ENCODE data around the gene BCL7A. TPM values are rescaled to one million over a fixed set of nuclear protein-coding genes. Genes with fewer than 3 reads are reported as not detected.

The BCL7A gene
- total RNA-seq, 1 experiment from 2014 or later = 18.2 TPM

GRCh38 chr12:122081697-122082221 lies 60.1 kb downstream of the BCL7A start:
- no peak overlapping the region for H2BK20ac ChIP-seq (ENCODE audit: low read depth, low read length, poor library complexity, severe bottlenecking)
- no peaks in the 10 kb centered on the region for H3K79me1 ChIP-seq (ENCODE audit: insufficient read depth, low read depth, low read length, poor library complexity, severe bottlenecking)
- H3K4ac ChIP-seq (ENCODE audit: low read depth, low read length) = no peak overlapping the region
- no peak overlapping the region for H2AK5ac ChIP-seq (ENCODE audit: insufficient read length, low read length)
- no peak overlapping the region for H4K91ac ChIP-seq (ENCODE audit: insufficient read length, low read depth, low read length)
- H2BK5ac ChIP-seq (ENCODE audit: insufficient read length, low read length) = no peak overlapping the region
- no peak overlapping the region for H3K23ac ChIP-seq (ENCODE audit: insufficient read length, low read depth, low read length)
- no peak overlapping the region for H2AFZ ChIP-seq (ENCODE audit: low read length)
- H2BK12ac ChIP-seq (ENCODE audit: insufficient read length, low read depth, low read length) = no peak overlapping the region
- no peaks in the 10 kb centered on the region for H3K9me3 ChIP-seq (ENCODE audit: control insufficient read depth, low read depth, low read length)
- H3K56ac ChIP-seq (ENCODE audit: insufficient read length, low read depth, low read length) = no peak overlapping the region
- no peak overlapping the region for H4K8ac ChIP-seq (replicated peaks; ENCODE audit: insufficient read length, low read depth, low read length)
- H3K4me3 Mint-ChIP-seq = peak overlapping the region in 1 of 2 experiments; percentile 27; a peak in 2 of 5 replicates
- H3K18ac ChIP-seq (ENCODE audit: insufficient read length, low read depth, low read length) = no peak overlapping the region
- peaks cover 27% of the 10 kb centered on the region for H3K27me3 Mint-ChIP-seq (ENCODE audit: low read depth)
- WGBS (ENCODE audit: extremely low coverage, insufficient read length, low lambda C conversion rate) = no CpG with 5 or more reads among the region's 7 CpGs
- DNase-seq = no peak
- H3K4me2 ChIP-seq (ENCODE audit: insufficient read depth, insufficient read length, low read length) = no peak overlapping the region
- H2BK15ac ChIP-seq (ENCODE audit: low read depth, low read length) = no peak overlapping the region
- peaks cover 6 to 16% (median 12%) of the 10 kb centered on the region in 3 experiments; a peak in 6 of 7 replicates for H3K36me3 Mint-ChIP-seq (ENCODE audit: insufficient read depth in 1 of 3, low read depth in 3 of 3)
- no peak overlapping the region for H4K5ac ChIP-seq (ENCODE audit: insufficient read length, low read depth, low read length)
- H3K27me3 ChIP-seq (ENCODE audit: insufficient read depth, low read length) = no peaks in the 10 kb centered on the region; the same call in 1 of the 2 replicates
- H3K27ac ChIP-seq (ENCODE audit: insufficient read length, low read depth, low read length) = no peak overlapping the region
- H3K9ac ChIP-seq (ENCODE audit: extremely low read depth, insufficient read length, low read length) = no peak overlapping the region
- no peak overlapping the region for H3T11ph ChIP-seq (ENCODE audit: low read length)
- H4K20me1 ChIP-seq (ENCODE audit: control insufficient read depth, insufficient read depth, insufficient read length) = no peaks in the 10 kb centered on the region
- TF ChIP-seq, protein P1, sequence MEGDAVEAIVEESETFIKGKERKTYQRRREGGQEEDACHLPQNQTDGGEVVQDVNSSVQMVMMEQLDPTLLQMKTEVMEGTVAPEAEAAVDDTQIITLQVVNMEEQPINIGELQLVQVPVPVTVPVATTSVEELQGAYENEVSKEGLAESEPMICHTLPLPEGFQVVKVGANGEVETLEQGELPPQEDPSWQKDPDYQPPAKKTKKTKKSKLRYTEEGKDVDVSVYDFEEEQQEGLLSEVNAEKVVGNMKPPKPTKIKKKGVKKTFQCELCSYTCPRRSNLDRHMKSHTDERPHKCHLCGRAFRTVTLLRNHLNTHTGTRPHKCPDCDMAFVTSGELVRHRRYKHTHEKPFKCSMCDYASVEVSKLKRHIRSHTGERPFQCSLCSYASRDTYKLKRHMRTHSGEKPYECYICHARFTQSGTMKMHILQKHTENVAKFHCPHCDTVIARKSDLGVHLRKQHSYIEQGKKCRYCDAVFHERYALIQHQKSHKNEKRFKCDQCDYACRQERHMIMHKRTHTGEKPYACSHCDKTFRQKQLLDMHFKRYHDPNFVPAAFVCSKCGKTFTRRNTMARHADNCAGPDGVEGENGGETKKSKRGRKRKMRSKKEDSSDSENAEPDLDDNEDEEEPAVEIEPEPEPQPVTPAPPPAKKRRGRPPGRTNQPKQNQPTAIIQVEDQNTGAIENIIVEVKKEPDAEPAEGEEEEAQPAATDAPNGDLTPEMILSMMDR (conservative IDR thresholded peaks at IDR 0.05) = no peak
- H3K4me1 ChIP-seq (ENCODE audit: insufficient read depth, low read length) = no peaks in the 10 kb centered on the region
- H3K14ac ChIP-seq (ENCODE audit: insufficient read depth, low read length) = no peak overlapping the region
- no peak overlapping the region for H2BK120ac ChIP-seq (ENCODE audit: low read depth, low read length, poor library complexity, severe bottlenecking)
- peaks cover 5% of the 10 kb centered on the region; the same call in 1 of the 2 replicates for H3K79me2 ChIP-seq (ENCODE audit: insufficient read depth, low read length)
- peaks cover 17% of the 10 kb centered on the region for H3K23me2 ChIP-seq (ENCODE audit: insufficient read length, low read depth, low read length, poor library complexity, severe bottlenecking)
- H3K9me3 Mint-ChIP-seq = no peaks in the 10 kb centered on the region
- peak overlapping the region in 1 of 3 experiments; percentile 27; a peak in 1 of 7 replicates for H3K27ac Mint-ChIP-seq
- H3K4me1 Mint-ChIP-seq = peaks cover 27 to 29% of the 10 kb centered on the region in 2 experiments

All from H9 (cell line).